D721Med (cell line): ENCODE data around the gene AGA.

Source experiments
- DNase-seq: peaks from one replicate; pipeline ENCODE4 v3.0.0; 2011; ENCODE audit warnings: low spot score; ENCODE audit not compliant: insufficient read length
- FAIRE-seq: peaks from 2 replicates; lab custom pipeline; 2011; peaks lifted over from hg19 to GRCh38; lab: Jason Lieb, UNC
- CTCF ChIP-seq: IDR thresholded peaks from 2 replicates; pipeline ENCODE4 v1.5.1; 2012; ENCODE audit warnings: mild to moderate bottlenecking, control low read depth; ENCODE audit not compliant: insufficient read depth; ENCODE audit errors: missing control alignments

The AGA gene

GRCh38 chr4:177410566-177410965 is 31.7 kb downstream of the AGA start:
- DNase-seq (no peak), FAIRE-seq (no peak)
- TF ChIP-seq CTCF = no peak

- no peak for TF ChIP-seq CTCF
- DNase-seq (no peak), FAIRE-seq (no peak)
Measured at GRCh38 chr4:177408023-177408422, 34.2 kb downstream of the AGA start.

GRCh38 chr4:177405508-177405907 is 36.7 kb downstream of the AGA start:
- DNase-seq (no peak), FAIRE-seq (no peak)

GRCh38 chr4:177404986-177405385 is 37.3 kb downstream of the AGA start:
- no peak for TF ChIP-seq CTCF
- no peak for DNase-seq
- FAIRE-seq = no peak

More at GRCh38 chr4:177405508-177405907, 36.7 kb downstream of the AGA start:
- no peak for TF ChIP-seq CTCF

GRCh38 chr4:177404342-177404741 is 37.9 kb downstream of the AGA start:
- no peak for DNase-seq
- no peak for FAIRE-seq
- TF ChIP-seq CTCF = no peak

- FAIRE-seq = no peak
Measured at GRCh38 chr4:177403746-177404145, 38.5 kb downstream of the AGA start.

GRCh38 chr4:177401658-177402273 is 40.5 kb downstream of the AGA start:
- DNase-seq = no peak
- TF ChIP-seq CTCF = no peak
- FAIRE-seq = no peak

More at GRCh38 chr4:177403746-177404145, 38.5 kb downstream of the AGA start:
- no peak for DNase-seq
- no peak for TF ChIP-seq CTCF
